Smooth muscle cell (in vitro differentiated cells): Measurements from ENCODE around the gene PRELID3B. TPM values are rescaled to one million over a fixed set of nuclear protein-coding genes. Genes with fewer than 3 reads are reported as not detected.

Experiments used
- DNase-seq: peaks from one replicate; lab custom pipeline; 2025; ENCODE audit not compliant: unreplicated experiment; lab: John Stamatoyannopoulos, UW
- H2AFZ ChIP-seq: fragments of 200-600 bp; sonication (generic); 2 replicates; pipeline ENCODE4 v1.6.0; 2016; ENCODE audit warnings: antibody characterized with exemption, low read depth, mild to moderate bottlenecking
- H3F3A ChIP-seq: fragments of 200-600 bp; sonication (generic); 2 replicates; pipeline ENCODE4 v1.6.0; 2017; ENCODE audit warnings: antibody characterized with exemption, low read depth
- H3K27ac ChIP-seq: fragments of 200-600 bp; sonication (generic); 2 replicates; pipeline ENCODE4 v1.5.1; 2016; ENCODE audit warnings: low read depth, mild to moderate bottlenecking
- H3K27me3 ChIP-seq: fragments of 200-600 bp; sonication (generic); 2 replicates; pipeline ENCODE4 v1.6.1; 2016; ENCODE audit warnings: low read depth, mild to moderate bottlenecking
- H3K36me3 ChIP-seq: fragments of 200-600 bp; sonication (generic); 2 replicates; pipeline ENCODE4 v1.5.1; 2016; ENCODE audit warnings: low read depth
- H3K4me1 ChIP-seq: fragments of 200-600 bp; sonication (generic); 2 replicates; pipeline ENCODE4 v1.5.1; 2016; ENCODE audit warnings: low read depth
- H3K4me2 ChIP-seq: fragments of 200-600 bp; sonication (generic); 2 replicates; pipeline ENCODE4 v1.6.0; 2016; ENCODE audit warnings: mild to moderate bottlenecking
- H3K4me3 ChIP-seq: fragments of 200-600 bp; sonication (generic); 2 replicates; pipeline ENCODE4 v1.5.1; 2016; ENCODE audit warnings: mild to moderate bottlenecking
- H3K79me2 ChIP-seq: fragments of 200-600 bp; sonication (generic); 2 replicates; pipeline ENCODE4 v1.6.0; 2016; ENCODE audit warnings: low read depth, mild to moderate bottlenecking
- H3K9ac ChIP-seq: fragments of 200-600 bp; sonication (generic); 2 replicates; pipeline ENCODE4 v1.6.0; 2016; ENCODE audit warnings: low read depth
- H3K9me3 ChIP-seq: fragments of 200-600 bp; sonication (generic); replicated peaks from 2 replicates; pipeline ENCODE4 v1.5.1; 2016; ENCODE audit warnings: low read depth
- H4K20me1 ChIP-seq: fragments of 200-600 bp; sonication (generic); 2 replicates; pipeline ENCODE4 v1.6.0; 2016; ENCODE audit warnings: low read depth
- WGBS: methylation state at CpG from one replicate; pipeline ENCODE4 v1.1.7; 2016; ENCODE audit warnings: low lambda C conversion rate; 5-methylcytosine and 5-hydroxymethylcytosine counted together
- polyA plus RNA-seq: library from polyadenylated mRNA; unstranded; fragments of >200 nt; fragmentation: Nextera tagmentation; extraction: Ambion mirVana; gene quantifications from 2 replicates; pipeline ENCODE4 v1.2.1, GENCODE V29; 2016
- total RNA-seq: library from RNA; depleted of rRNA; stranded (reverse); fragments of >200 nt; gene quantifications from 2 replicates; pipeline ENCODE4 v1.2.3, GENCODE V29; 2014
- TF ChIP-seq, protein P1 (sequence below): fragments of 200-600 bp; sonication (generic); IDR thresholded peaks from 2 replicates; pipeline ENCODE4 v1.5.1; 2017; ENCODE audit warnings: borderline replicate concordance, mild to moderate bottlenecking, antibody characterized with exemption; ENCODE audit not compliant: insufficient read depth, poor library complexity, severe bottlenecking

The PRELID3B gene
- total and polyA plus RNA-seq, 2 experiments from 2014 or later: 20.9 to 44.9 TPM

GRCh38 chr20:58987790-58988564, 54.6 kb downstream of the PRELID3B start:
- TF ChIP-seq, protein P1, sequence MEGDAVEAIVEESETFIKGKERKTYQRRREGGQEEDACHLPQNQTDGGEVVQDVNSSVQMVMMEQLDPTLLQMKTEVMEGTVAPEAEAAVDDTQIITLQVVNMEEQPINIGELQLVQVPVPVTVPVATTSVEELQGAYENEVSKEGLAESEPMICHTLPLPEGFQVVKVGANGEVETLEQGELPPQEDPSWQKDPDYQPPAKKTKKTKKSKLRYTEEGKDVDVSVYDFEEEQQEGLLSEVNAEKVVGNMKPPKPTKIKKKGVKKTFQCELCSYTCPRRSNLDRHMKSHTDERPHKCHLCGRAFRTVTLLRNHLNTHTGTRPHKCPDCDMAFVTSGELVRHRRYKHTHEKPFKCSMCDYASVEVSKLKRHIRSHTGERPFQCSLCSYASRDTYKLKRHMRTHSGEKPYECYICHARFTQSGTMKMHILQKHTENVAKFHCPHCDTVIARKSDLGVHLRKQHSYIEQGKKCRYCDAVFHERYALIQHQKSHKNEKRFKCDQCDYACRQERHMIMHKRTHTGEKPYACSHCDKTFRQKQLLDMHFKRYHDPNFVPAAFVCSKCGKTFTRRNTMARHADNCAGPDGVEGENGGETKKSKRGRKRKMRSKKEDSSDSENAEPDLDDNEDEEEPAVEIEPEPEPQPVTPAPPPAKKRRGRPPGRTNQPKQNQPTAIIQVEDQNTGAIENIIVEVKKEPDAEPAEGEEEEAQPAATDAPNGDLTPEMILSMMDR: no peak
- no peak overlapping the region for H3K4me2 ChIP-seq
- H3K9me3 ChIP-seq: no peaks in the 10 kb centered on the region
- H2AFZ ChIP-seq: no peak overlapping the region
- no peaks in the 10 kb centered on the region for H3K27me3 ChIP-seq
- WGBS: 94% methylated on average over 9 of the region's 9 CpGs
- no peak overlapping the region for H3K27ac ChIP-seq
- no peaks in the 10 kb centered on the region for H3K4me1 ChIP-seq
- DNase-seq: no peak
- peaks cover 32% of the 10 kb centered on the region for H3K79me2 ChIP-seq
- peaks cover 26% of the 10 kb centered on the region for H4K20me1 ChIP-seq
- H3K36me3 ChIP-seq: peaks cover 14% of the 10 kb centered on the region
- no peaks in the 10 kb centered on the region for H3F3A ChIP-seq
- H3K9ac ChIP-seq: no peak overlapping the region
- H3K4me3 ChIP-seq: no peak overlapping the region

DNA sequence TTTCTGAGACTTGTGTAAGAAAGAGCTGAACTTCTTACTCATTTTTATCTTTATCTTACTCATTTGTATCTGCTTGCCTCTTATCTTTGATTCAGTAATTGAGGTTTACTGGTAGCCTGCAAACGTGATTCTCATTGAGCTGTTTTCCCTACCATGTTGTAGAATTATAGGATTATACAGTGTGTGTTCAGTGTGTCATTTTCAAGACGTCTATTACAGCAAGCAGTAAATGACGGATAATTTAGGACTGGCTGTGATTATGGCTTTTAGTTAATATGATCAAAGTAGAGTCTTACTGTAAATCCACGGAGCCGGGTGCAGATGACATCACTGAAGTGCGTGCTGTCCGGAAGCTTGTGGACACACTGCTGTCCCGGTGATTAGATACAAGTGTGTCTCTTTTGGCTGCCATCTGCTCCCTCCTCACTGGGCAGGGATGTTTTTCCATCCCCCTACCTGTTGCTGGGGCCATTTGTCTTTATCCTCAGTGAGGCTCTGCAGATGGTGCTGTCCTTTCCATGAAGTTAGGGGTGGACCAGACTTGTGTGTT, 55.5 kb downstream of the PRELID3B start:
- H3K79me2 ChIP-seq: peaks cover 40% of the 10 kb centered on the region
- TF ChIP-seq, protein P1: no peak
- H3K4me3 ChIP-seq: no peak overlapping the region

DNA sequence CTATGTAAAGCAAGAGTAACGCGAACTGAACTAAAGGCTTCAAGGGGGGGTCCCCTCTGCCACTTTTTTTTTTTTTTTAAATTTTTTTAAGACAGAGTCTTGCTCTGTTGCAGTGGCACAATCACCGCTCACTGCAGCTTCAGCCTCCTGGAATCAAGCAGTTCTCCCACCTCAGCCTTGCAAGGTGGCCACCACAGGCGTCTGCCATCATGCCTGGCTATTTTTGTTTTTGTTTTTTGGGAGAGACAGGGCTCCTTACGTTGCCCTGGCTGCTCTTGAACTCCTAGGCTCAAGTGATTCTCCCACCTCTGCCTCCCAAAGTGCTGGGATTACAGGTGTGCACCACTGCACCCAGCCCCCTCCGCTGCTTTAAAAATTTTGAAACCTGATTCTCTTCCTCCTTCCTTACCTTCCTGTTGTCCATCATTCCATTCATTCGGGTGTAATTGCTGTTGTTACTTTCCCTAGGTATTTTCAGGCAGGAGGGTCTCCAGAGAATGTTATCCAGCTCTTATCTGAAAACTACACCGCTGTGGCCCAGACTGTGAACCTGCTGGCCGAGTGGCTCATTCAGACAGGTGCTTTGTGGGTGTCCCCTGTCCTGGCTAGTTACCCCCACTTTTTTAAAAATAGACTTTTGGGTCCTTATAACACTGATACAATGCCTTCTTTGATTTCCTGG, 56.2 kb downstream of the PRELID3B start:
- H3F3A ChIP-seq: no peaks in the 10 kb centered on the region
- no peak overlapping the region for H3K27ac ChIP-seq
- H2AFZ ChIP-seq: no peak overlapping the region
- H3K36me3 ChIP-seq: peaks cover 12% of the 10 kb centered on the region
- TF ChIP-seq, protein P1: no peak
- DNase-seq: no peak
- H3K4me3 ChIP-seq: no peak overlapping the region
- H3K4me2 ChIP-seq: no peak overlapping the region
- peaks cover 26% of the 10 kb centered on the region for H4K20me1 ChIP-seq
- no peaks in the 10 kb centered on the region for H3K27me3 ChIP-seq
- 86% methylated on average over 9 of the region's 9 CpGs for WGBS
- peaks cover 45% of the 10 kb centered on the region for H3K79me2 ChIP-seq
- H3K9ac ChIP-seq: no peak overlapping the region
- H3K9me3 ChIP-seq: no peaks in the 10 kb centered on the region
- no peaks in the 10 kb centered on the region for H3K4me1 ChIP-seq

More for the DNA sequence above, 55.5 kb downstream of the PRELID3B start:
- 82% methylated on average over 8 of the region's 8 CpGs for WGBS
- Histone ChIP-seq H3K9me3 (no peaks in the 10 kb centered on the region), H2AFZ (no peak overlapping the region), H3K27me3 (no peaks in the 10 kb centered on the region), H3K36me3 (peaks cover 14% of the 10 kb centered on the region), H3K9ac (no peak overlapping the region), H3F3A (no peaks in the 10 kb centered on the region), H4K20me1 (peaks cover 26% of the 10 kb centered on the region), H3K27ac (no peak overlapping the region), H3K4me2 (no peak overlapping the region), H3K4me1 (no peaks in the 10 kb centered on the region)
- DNase-seq: no peak
